Natural killer cell (primary cell): Measurements from ENCODE around the gene STAG3. TPM values are rescaled to one million over a fixed set of nuclear protein-coding genes. Genes with fewer than 3 reads are reported as not detected.
A peak's percentile ranks its signal among the peaks of the same experiment; 100 is the strongest.

Experiments
- ATAC-seq, 3 donors: fragments of 150-1000 bp in 2 of 3; fragments of 200-7000 bp in 1 of 3; cut with Tn5 transposase; 1 replicate in 1 of 3; 2 replicates in 2 of 3; pipeline ENCODE4 v1.10.0; 2021; ENCODE audit warnings: mild to moderate bottlenecking in 2 of 3, moderate library complexity in 2 of 3
- DNase-seq, 2 donors: peaks; one replicate each; pipeline versions ENCODE4 v3.0.0 to v3.0.0-alpha.2; 2013 to 2021; ENCODE audit warnings: mixed read lengths in 1 of 2
- H3K27ac ChIP-seq: one replicate; pipeline ENCODE4 v1.5.1; 2013; ENCODE audit warnings: mild to moderate bottlenecking, low read length
- H3K27me3 ChIP-seq: one replicate; pipeline ENCODE4 v1.6.1; 2013; ENCODE audit warnings: low read length; ENCODE audit not compliant: control insufficient read depth, insufficient read depth
- H3K36me3 ChIP-seq: one replicate; pipeline ENCODE4 v1.6.1; 2013; ENCODE audit warnings: low read length; ENCODE audit not compliant: control insufficient read depth, insufficient read depth
- H3K4me1 ChIP-seq: one replicate; pipeline ENCODE4 v1.6.1; 2013; ENCODE audit warnings: low read length; ENCODE audit not compliant: control insufficient read depth, insufficient read depth
- H3K4me3 ChIP-seq: one replicate; pipeline ENCODE4 v1.5.1; 2013; ENCODE audit warnings: low read length
- H3K9me3 ChIP-seq: one replicate; pipeline ENCODE4 v1.6.1; 2013; ENCODE audit warnings: low read length; ENCODE audit not compliant: control insufficient read depth, insufficient read depth
- H3K27ac Mint-ChIP-seq, 2 donors: one replicate each; pipeline ENCODE4 v1.8.0; 2022; ENCODE audit warnings: mild to moderate bottlenecking in 2 of 2, mixed read lengths in 2 of 2, moderate library complexity in 1 of 2
- H3K27me3 Mint-ChIP-seq, 2 donors: one replicate each; pipeline ENCODE4 v1.8.0; 2022; ENCODE audit warnings: low read depth in 2 of 2, mixed read lengths in 2 of 2
- H3K36me3 Mint-ChIP-seq: one replicate; pipeline ENCODE4 v1.8.0; 2022; ENCODE audit warnings: mixed read lengths
- H3K4me1 Mint-ChIP-seq, 2 donors: one replicate each; pipeline ENCODE4 v1.8.0; 2022; ENCODE audit warnings: mixed read lengths in 2 of 2
- H3K4me3 Mint-ChIP-seq: one replicate; pipeline ENCODE4 v1.8.0; 2022; ENCODE audit warnings: mild to moderate bottlenecking, moderate library complexity, mixed read lengths
- H3K9me3 Mint-ChIP-seq, 2 donors: one replicate each; pipeline ENCODE4 v1.8.0; 2022; ENCODE audit warnings: mixed read lengths in 2 of 2
- CTCF ChIP-seq: fragments of 200-600 bp; IDR thresholded peaks from one replicate; pipeline ENCODE4 v1.8.0; 2022; ENCODE audit warnings: antibody characterized with exemption
- WGBS: methylation state at CpG from one replicate; pipeline ENCODE4 v1.1.7; 2013; ENCODE audit warnings: missing lambda C conversion rate; ENCODE audit not compliant: insufficient coverage; 5-methylcytosine and 5-hydroxymethylcytosine counted together
- intact Hi-C: fragments of 100-400 bp; cut with micrococcal nuclease; formaldehyde crosslinking; loops from one replicate; pipeline ENCODE4 v1.14.2; 2022
- total RNA-seq, 4 donors: library from RNA; stranded (reverse); fragments of 120-200 nt in 1 of 4; gene quantifications; one replicate each; pipeline versions ENCODE4 v1.2.3 to v1.2.4, GENCODE V29; 2013 to 2022

Gene STAG3
- total RNA-seq, 3 donors from 2014 or later (not counting 1 experiment from before 2014, with no cell fraction given): 5.0 to 5.6 (median 5.5) TPM

GRCh38 chr7:100152404-100152803 lies 25.3 kb upstream of the STAG3 start:
- Mint-ChIP-seq H3K36me3 (no peaks in the 10 kb centered on the region), H3K27ac (peak overlapping the region; percentile 13 to 49), H3K9me3 (no peaks in the 10 kb centered on the region), H3K4me1 (peaks cover 32 to 50% of the 10 kb centered on the region in 2 donors), H3K27me3 (no peaks in the 10 kb centered on the region), H3K4me3 (no peak overlapping the region)
- Histone ChIP-seq H3K9me3 (no peaks in the 10 kb centered on the region), H3K27ac (no peak overlapping the region), H3K36me3 (peaks cover 33% of the 10 kb centered on the region), H3K4me1 (peaks cover 41% of the 10 kb centered on the region), H3K4me3 (no peak overlapping the region), H3K27me3 (no peaks in the 10 kb centered on the region)
- TF ChIP-seq CTCF: no peak
- no peak for ATAC-seq
- DNase-seq: no peak
- intact Hi-C loops: no loop called here

GRCh38 chr7:100152937-100153666 lies 24.6 kb upstream of the STAG3 start:
- no peak overlapping the region for H3K4me3 Mint-ChIP-seq
- no peak overlapping the region for H3K4me3 ChIP-seq

GRCh38 chr7:100153708-100154535 lies 23.8 kb upstream of the STAG3 start:
- H3K27me3 Mint-ChIP-seq: no peaks in the 10 kb centered on the region
- H3K36me3 ChIP-seq: peaks cover 33% of the 10 kb centered on the region

More at GRCh38 chr7:100152937-100153666, 24.6 kb upstream of the STAG3 start:
- Histone ChIP-seq H3K36me3 (peaks cover 33% of the 10 kb centered on the region), H3K27me3 (no peaks in the 10 kb centered on the region), H3K27ac (no peak overlapping the region), H3K9me3 (no peaks in the 10 kb centered on the region), H3K4me1 (peaks cover 45% of the 10 kb centered on the region)
- Mint-ChIP-seq H3K27ac (peak overlapping the region; percentile 13 to 49), H3K36me3 (no peaks in the 10 kb centered on the region), H3K4me1 (peaks cover 35 to 54% of the 10 kb centered on the region in 2 donors), H3K9me3 (no peaks in the 10 kb centered on the region), H3K27me3 (no peaks in the 10 kb centered on the region)
- WGBS: 97% methylated on average over 16 of the region's 18 CpGs
- no peak for TF ChIP-seq CTCF
- intact Hi-C loops: no loop called here
- no peak for ATAC-seq
- DNase-seq: no peak

More at GRCh38 chr7:100153708-100154535, 23.8 kb upstream of the STAG3 start:
- no peak for ATAC-seq
- Histone ChIP-seq H3K27ac (no peak overlapping the region), H3K4me3 (no peak overlapping the region), H3K27me3 (no peaks in the 10 kb centered on the region), H3K4me1 (peaks cover 45% of the 10 kb centered on the region), H3K9me3 (no peaks in the 10 kb centered on the region)
- H3K27ac Mint-ChIP-seq: peak overlapping the region in 1 of 2 donors; percentile 13
- WGBS: 81% methylated on average over 11 of the region's 16 CpGs
- H3K9me3 Mint-ChIP-seq: no peaks in the 10 kb centered on the region
- no peaks in the 10 kb centered on the region for H3K36me3 Mint-ChIP-seq
- no peak for DNase-seq
- intact Hi-C loops: no loop called here
- no peak overlapping the region for H3K4me3 Mint-ChIP-seq
- TF ChIP-seq CTCF: no peak
- H3K4me1 Mint-ChIP-seq: peaks cover 27 to 46% of the 10 kb centered on the region in 2 donors
